GM18519 (cell line): ENCODE measurements around the gene LRIG1.

Experiments used
- ATAC-seq: cut with Tn5 transposase; IDR thresholded peaks from one replicate; pipeline ENCODE4 v1.9.1; 2021; ENCODE audit warnings: mild to moderate bottlenecking, moderate library complexity; ENCODE audit not compliant: unreplicated experiment, low FRiP score

Gene LRIG1

GRCh38 chr3:66504850-66505641, 4.2 kb upstream of the LRIG1 start:
- no peak for ATAC-seq

- ATAC-seq: no peak
These were observed 2.2 kb upstream of the LRIG1 start for GRCh38 chr3:66502981-66503380.

- ATAC-seq: no peak
These were observed 1.5 kb upstream of the LRIG1 start for GRCh38 chr3:66502245-66502874.

GRCh38 chr3:66501483-66502244, 842 bp upstream of the LRIG1 start:
- no peak for ATAC-seq

GRCh38 chr3:66499881-66500575, 794 bp downstream of the LRIG1 start:
- peak; percentile 17 for ATAC-seq

- no peak for ATAC-seq
These were observed 1.9 kb downstream of the LRIG1 start for GRCh38 chr3:66498687-66499621.

- ATAC-seq: no peak
These were observed 2.7 kb downstream of the LRIG1 start for GRCh38 chr3:66497985-66498671.

GRCh38 chr3:66497288-66497984, 3.4 kb downstream of the LRIG1 start:
- no peak for ATAC-seq

- ATAC-seq: no peak
These were observed 4.1 kb downstream of the LRIG1 start for GRCh38 chr3:66496746-66497145.

- ATAC-seq: no peak
These were observed 4.5 kb downstream of the LRIG1 start for GRCh38 chr3:66496301-66496700.

GRCh38 chr3:66495668-66496045, 5.2 kb downstream of the LRIG1 start:
- ATAC-seq: no peak

GRCh38 chr3:66494959-66495667, 5.7 kb downstream of the LRIG1 start:
- ATAC-seq: no peak

- no peak for ATAC-seq
These were observed 7.2 kb downstream of the LRIG1 start for GRCh38 chr3:66493458-66494099.

GRCh38 chr3:66492672-66493071, 8.2 kb downstream of the LRIG1 start:
- no peak for ATAC-seq

- ATAC-seq: no peak
These were observed 8.8 kb downstream of the LRIG1 start for GRCh38 chr3:66492071-66492470.

GRCh38 chr3:66490984-66491383, 9.8 kb downstream of the LRIG1 start:
- ATAC-seq: no peak

- no peak for ATAC-seq
These were observed 10.6 kb downstream of the LRIG1 start for GRCh38 chr3:66490214-66490613.

- no peak for ATAC-seq
These were observed 11.2 kb downstream of the LRIG1 start for GRCh38 chr3:66489581-66489980.
